ENCODE results near the gene ELK3.

ELK3 gene

DNA sequence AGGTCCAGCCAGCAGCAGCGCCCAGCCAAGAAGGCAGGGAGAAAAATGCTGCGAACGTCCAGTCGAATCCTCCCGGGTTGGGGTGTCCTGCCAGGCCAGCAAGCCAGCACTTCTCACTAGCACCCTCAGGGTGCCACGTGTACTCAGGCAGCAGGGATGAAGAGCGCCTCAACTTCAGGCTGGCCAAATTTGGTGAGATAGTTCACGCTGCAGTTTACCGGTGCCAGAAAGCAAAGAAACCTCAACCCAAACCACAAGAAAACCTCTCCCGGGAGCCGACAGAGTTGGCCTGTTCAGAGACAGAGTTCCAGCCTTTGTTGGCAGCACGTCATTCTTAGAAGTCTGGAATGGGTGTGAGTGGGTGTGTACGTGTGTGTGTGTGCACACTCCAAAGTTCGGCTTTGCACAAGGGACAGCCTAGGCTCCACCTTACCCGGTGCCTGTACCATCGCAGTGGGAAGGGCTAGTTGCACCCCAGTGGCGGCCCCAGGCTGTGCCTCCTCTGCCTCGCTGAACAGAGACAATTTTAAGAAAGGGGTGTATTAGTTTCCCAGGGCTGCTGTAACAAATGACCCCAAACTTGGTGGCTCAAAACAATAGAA, 42.1 kb downstream of the ELK3 start:
- H3K9me3 ChIP-seq (ENCODE audit: insufficient read depth, low read depth, low read length), result no peaks in the 10 kb centered on the region
- H3K9ac ChIP-seq (ENCODE audit: low read depth, low read length, poor library complexity, severe bottlenecking), result no peak overlapping the region
- peaks cover 27% of the 10 kb centered on the region for H4K20me1 ChIP-seq (ENCODE audit: insufficient read depth, low read length, poor library complexity, severe bottlenecking)
- H3K9me2 ChIP-seq (replicated peaks; ENCODE audit: low read depth, low read length), result no peaks in the 10 kb centered on the region
- peaks cover 82% of the 10 kb centered on the region for H3K79me2 ChIP-seq (ENCODE audit: insufficient read depth, low read length)
- H3K36me3 ChIP-seq (ENCODE audit: insufficient read depth, low read length), result peaks cover 47% of the 10 kb centered on the region; the same call in 1 of the 2 replicates
- no peak for TF ChIP-seq CTCF (conservative IDR thresholded peaks at IDR 0.05; ENCODE audit: low read length)
- H2AFZ ChIP-seq (ENCODE audit: low read length), result no peak overlapping the region
- H3K4me2 ChIP-seq (ENCODE audit: low read depth, low read length, poor library complexity, severe bottlenecking), result no peak overlapping the region
- H3K27me3 ChIP-seq (ENCODE audit: insufficient read depth, low read length, poor library complexity, severe bottlenecking), result no peaks in the 10 kb centered on the region
- no peak overlapping the region for H3K4me3 ChIP-seq (ENCODE audit: low read length, poor library complexity, severe bottlenecking)
- H3K4me1 ChIP-seq (ENCODE audit: insufficient read depth, low read length, poor library complexity, severe bottlenecking), result peaks cover 12% of the 10 kb centered on the region
- H3F3A ChIP-seq (ENCODE audit: low read depth), result no peaks in the 10 kb centered on the region

DNA sequence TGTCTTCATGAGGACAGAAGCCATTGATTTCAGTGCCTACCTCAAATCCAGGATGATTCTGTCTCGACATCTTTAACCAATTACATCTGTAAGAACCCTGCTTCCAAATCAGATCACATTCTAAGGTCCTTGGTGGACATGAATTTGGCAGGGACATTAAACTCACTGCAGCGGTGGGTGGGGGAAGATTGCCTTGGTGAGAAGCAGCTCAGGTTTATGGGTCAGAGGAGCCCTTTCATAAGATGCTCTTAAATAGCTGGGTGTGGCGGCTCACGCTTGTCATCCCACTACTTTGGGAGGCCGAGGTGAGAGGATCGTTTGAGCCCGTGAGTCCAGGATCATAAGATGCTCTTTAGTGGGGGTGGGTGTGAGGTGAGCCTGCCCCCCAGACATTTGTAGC, 42.9 kb downstream of the ELK3 start:
- Histone ChIP-seq H3K27me3 (ENCODE audit: insufficient read depth, low read length, poor library complexity, severe bottlenecking) (no peaks in the 10 kb centered on the region), H2AFZ (ENCODE audit: low read length) (no peak overlapping the region), H3K4me2 (ENCODE audit: low read depth, low read length, poor library complexity, severe bottlenecking) (no peak overlapping the region), H3K9ac (ENCODE audit: low read depth, low read length, poor library complexity, severe bottlenecking) (no peak overlapping the region), H3K79me2 (ENCODE audit: insufficient read depth, low read length) (peaks cover 75% of the 10 kb centered on the region), H4K20me1 (ENCODE audit: insufficient read depth, low read length, poor library complexity, severe bottlenecking) (peaks cover 32% of the 10 kb centered on the region), H3K4me1 (ENCODE audit: insufficient read depth, low read length, poor library complexity, severe bottlenecking) (peaks cover 12% of the 10 kb centered on the region), H3F3A (ENCODE audit: low read depth) (no peaks in the 10 kb centered on the region), H3K36me3 (ENCODE audit: insufficient read depth, low read length) (peaks cover 54% of the 10 kb centered on the region; the same call in 1 of the 2 replicates), H3K4me3 (ENCODE audit: low read length, poor library complexity, severe bottlenecking) (no peak overlapping the region), H3K9me2 (replicated peaks; ENCODE audit: low read depth, low read length) (no peaks in the 10 kb centered on the region), H3K9me3 (ENCODE audit: insufficient read depth, low read depth, low read length) (no peaks in the 10 kb centered on the region)
- TF ChIP-seq CTCF (conservative IDR thresholded peaks at IDR 0.05; ENCODE audit: low read length), result no peak
- no peak for TF ChIP-seq EZH2phosphoT487 (IDR thresholded peaks at IDR 0.05; ENCODE audit: borderline replicate concordance)

GRCh38 chr12:96237465-96238077, 43.4 kb downstream of the ELK3 start:
- H3K27me3 ChIP-seq (ENCODE audit: insufficient read depth, low read length, poor library complexity, severe bottlenecking), result no peaks in the 10 kb centered on the region
- H3K4me1 ChIP-seq (ENCODE audit: insufficient read depth, low read length, poor library complexity, severe bottlenecking), result peaks cover 12% of the 10 kb centered on the region
- H3K79me2 ChIP-seq (ENCODE audit: insufficient read depth, low read length), result peaks cover 76% of the 10 kb centered on the region
- H3K4me2 ChIP-seq (ENCODE audit: low read depth, low read length, poor library complexity, severe bottlenecking), result no peak overlapping the region
- no peak overlapping the region for H3K9ac ChIP-seq (ENCODE audit: low read depth, low read length, poor library complexity, severe bottlenecking)
- H3K9me2 ChIP-seq (replicated peaks; ENCODE audit: low read depth, low read length), result no peaks in the 10 kb centered on the region
- H3F3A ChIP-seq (ENCODE audit: low read depth), result no peaks in the 10 kb centered on the region
- H3K36me3 ChIP-seq (ENCODE audit: insufficient read depth, low read length), result peaks cover 58% of the 10 kb centered on the region; the same call in 1 of the 2 replicates
- TF ChIP-seq CTCF (conservative IDR thresholded peaks at IDR 0.05; ENCODE audit: low read length), result no peak
- TF ChIP-seq EZH2phosphoT487 (IDR thresholded peaks at IDR 0.05; ENCODE audit: borderline replicate concordance), result no peak
- no peak overlapping the region for H2AFZ ChIP-seq (ENCODE audit: low read length)
- H3K4me3 ChIP-seq (ENCODE audit: low read length, poor library complexity, severe bottlenecking), result no peak overlapping the region
- peaks cover 33% of the 10 kb centered on the region for H4K20me1 ChIP-seq (ENCODE audit: insufficient read depth, low read length, poor library complexity, severe bottlenecking)
- H3K9me3 ChIP-seq (ENCODE audit: insufficient read depth, low read depth, low read length), result no peaks in the 10 kb centered on the region

Measured in Loucy (cell line).